Endothelial cell (in vitro differentiated cells): ENCODE data around the gene NIP7. TPM values are rescaled to one million over a fixed set of nuclear protein-coding genes. Genes with fewer than 3 reads are reported as not detected.
A peak's percentile ranks its signal among the peaks of the same experiment; 100 is the strongest.

Source experiments
- DNase-seq: peaks from one replicate; pipeline ENCODE4 v3.0.0; 2021; ENCODE audit warnings: low spot score
- H3K27ac Mint-ChIP-seq: one replicate; pipeline ENCODE4 v1.8.0; 2021; ENCODE audit warnings: mixed read lengths, inconsistent platforms; ENCODE audit not compliant: unreplicated experiment
- H3K27me3 Mint-ChIP-seq: one replicate; pipeline ENCODE4 v1.8.0; 2021; ENCODE audit warnings: mild to moderate bottlenecking, moderate library complexity, mixed read lengths, inconsistent platforms; ENCODE audit not compliant: unreplicated experiment
- H3K36me3 Mint-ChIP-seq: one replicate; pipeline ENCODE4 v1.8.0; 2021; ENCODE audit warnings: mild to moderate bottlenecking, low read depth, mixed read lengths, inconsistent platforms; ENCODE audit not compliant: unreplicated experiment
- H3K4me1 Mint-ChIP-seq: one replicate; pipeline ENCODE4 v1.8.0; 2021; ENCODE audit warnings: mild to moderate bottlenecking, mixed read lengths, inconsistent platforms; ENCODE audit not compliant: unreplicated experiment
- H3K4me3 Mint-ChIP-seq: one replicate; pipeline ENCODE4 v1.8.0; 2021; ENCODE audit warnings: mild to moderate bottlenecking, mixed read lengths, inconsistent platforms; ENCODE audit not compliant: unreplicated experiment
- H3K9me3 Mint-ChIP-seq: one replicate; pipeline ENCODE4 v1.8.0; 2021; ENCODE audit warnings: mixed read lengths, inconsistent platforms; ENCODE audit not compliant: unreplicated experiment
- CTCF ChIP-seq: fragments of 200-600 bp; sonication (generic); IDR thresholded peaks from one replicate; pipeline ENCODE4 v1.5.0; 2021; ENCODE audit warnings: antibody characterized with exemption; ENCODE audit not compliant: unreplicated experiment
- total RNA-seq: library from RNA; stranded (reverse); fragmentation: NEBNext Ultra II Directional; extraction: Animal tissue kit (Norgen Biotek cat#: 25700); gene quantifications from one replicate; pipeline ENCODE4 v1.2.1, GENCODE V29; 2021; ENCODE audit not compliant: unreplicated experiment

The NIP7 gene
- total RNA-seq, 1 donor from 2014 or later: 34.4 TPM

GRCh38 chr16:69338557-69339288, 849 bp upstream of the NIP7 start:
- Mint-ChIP-seq H3K27me3 (peaks cover 7% of the 10 kb centered on the region), H3K36me3 (peaks cover 49% of the 10 kb centered on the region), H3K27ac (peak overlapping the region; percentile 87), H3K4me1 (peaks cover 32% of the 10 kb centered on the region), H3K4me3 (peak overlapping the region; percentile 98), H3K9me3 (no peaks in the 10 kb centered on the region)
- no peak for TF ChIP-seq CTCF
- DNase-seq: no peak

DNA sequence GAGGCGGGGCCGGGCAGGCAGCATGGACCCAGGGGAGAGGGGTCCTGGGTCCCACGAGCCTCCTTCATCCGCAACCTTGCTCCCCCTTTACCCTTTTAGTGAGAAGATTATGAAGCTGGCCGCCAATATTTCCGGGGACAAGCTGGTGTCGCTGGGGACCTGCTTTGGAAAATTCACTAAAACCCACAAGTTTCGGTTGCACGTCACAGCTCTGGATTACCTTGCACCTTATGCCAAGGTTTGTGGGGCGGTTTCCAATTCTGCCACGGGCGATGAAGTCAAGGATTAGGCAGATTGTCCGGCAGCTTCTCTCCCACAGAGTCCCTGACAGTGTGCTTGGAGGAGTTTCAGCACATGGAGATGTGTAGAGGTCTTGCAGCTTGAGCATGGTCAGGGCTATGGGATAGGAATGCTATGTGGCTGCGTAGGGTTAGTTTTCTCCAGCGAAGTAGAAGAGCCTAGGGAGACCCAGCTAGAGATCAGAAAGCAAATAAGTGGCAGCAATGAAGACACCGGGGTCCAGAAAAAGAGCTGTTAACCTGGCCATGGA, 598 bp downstream of the NIP7 start:
- peaks cover 32% of the 10 kb centered on the region for H3K4me1 Mint-ChIP-seq
- peak; percentile 7 for DNase-seq
- H3K27me3 Mint-ChIP-seq: peaks cover 7% of the 10 kb centered on the region
- peak overlapping the region; percentile 98 for H3K4me3 Mint-ChIP-seq
- H3K27ac Mint-ChIP-seq: peak overlapping the region; percentile 97
- H3K9me3 Mint-ChIP-seq: no peaks in the 10 kb centered on the region
- peaks cover 40% of the 10 kb centered on the region for H3K36me3 Mint-ChIP-seq
- no peak for TF ChIP-seq CTCF

GRCh38 chr16:69344171-69344570, 4.6 kb downstream of the NIP7 start:
- Mint-ChIP-seq H3K4me3 (no peak overlapping the region), H3K27ac (no peak overlapping the region), H3K9me3 (no peaks in the 10 kb centered on the region), H3K36me3 (peaks cover 18% of the 10 kb centered on the region), H3K27me3 (peaks cover 3% of the 10 kb centered on the region), H3K4me1 (peaks cover 22% of the 10 kb centered on the region)
- no peak for DNase-seq
- no peak for TF ChIP-seq CTCF

DNA sequence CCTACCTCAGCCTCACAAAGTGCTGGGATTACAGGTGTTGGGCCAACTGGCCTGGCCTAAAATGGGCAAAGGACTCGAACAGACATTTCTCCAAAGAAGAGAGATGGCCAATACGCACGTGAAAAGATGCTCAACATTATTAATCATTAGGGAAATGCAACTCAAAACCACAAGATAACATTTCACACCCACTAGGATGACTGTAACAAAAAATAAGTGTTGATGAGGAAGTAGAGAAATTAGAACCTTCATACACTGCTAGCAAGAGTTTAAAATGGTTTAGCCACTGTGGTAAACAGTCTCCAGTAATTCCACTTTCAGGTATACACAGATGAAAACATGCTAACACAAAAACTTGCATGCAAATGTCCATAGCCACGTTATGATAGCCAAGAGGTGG, 6.4 kb downstream of the NIP7 start:
- peaks cover 8% of the 10 kb centered on the region for H3K4me1 Mint-ChIP-seq
- no peak overlapping the region for H3K27ac Mint-ChIP-seq

More for the DNA sequence above, 6.4 kb downstream of the NIP7 start:
- Mint-ChIP-seq H3K4me3 (no peak overlapping the region), H3K27me3 (peaks cover 2% of the 10 kb centered on the region), H3K36me3 (peaks cover 13% of the 10 kb centered on the region), H3K9me3 (no peaks in the 10 kb centered on the region)
- DNase-seq: no peak
- no peak for TF ChIP-seq CTCF
